CD4-positive, alpha-beta T cell treated with Interleukin-6 at 100 ng/mL for 8 hours (primary cell): ENCODE measurements around the gene WRAP53.
"Not testable (repeated sequence)": the region's sequence is repeated elsewhere in the genome, so short reads cannot be mapped to it uniquely, and the experiment has no call there.

Experiments
- DNase-seq: peaks from one replicate; pipeline ENCODE4 v3.0.0-alpha.2; 2020; ENCODE audit warnings: mixed read lengths, low spot score

WRAP53 gene

DNA sequence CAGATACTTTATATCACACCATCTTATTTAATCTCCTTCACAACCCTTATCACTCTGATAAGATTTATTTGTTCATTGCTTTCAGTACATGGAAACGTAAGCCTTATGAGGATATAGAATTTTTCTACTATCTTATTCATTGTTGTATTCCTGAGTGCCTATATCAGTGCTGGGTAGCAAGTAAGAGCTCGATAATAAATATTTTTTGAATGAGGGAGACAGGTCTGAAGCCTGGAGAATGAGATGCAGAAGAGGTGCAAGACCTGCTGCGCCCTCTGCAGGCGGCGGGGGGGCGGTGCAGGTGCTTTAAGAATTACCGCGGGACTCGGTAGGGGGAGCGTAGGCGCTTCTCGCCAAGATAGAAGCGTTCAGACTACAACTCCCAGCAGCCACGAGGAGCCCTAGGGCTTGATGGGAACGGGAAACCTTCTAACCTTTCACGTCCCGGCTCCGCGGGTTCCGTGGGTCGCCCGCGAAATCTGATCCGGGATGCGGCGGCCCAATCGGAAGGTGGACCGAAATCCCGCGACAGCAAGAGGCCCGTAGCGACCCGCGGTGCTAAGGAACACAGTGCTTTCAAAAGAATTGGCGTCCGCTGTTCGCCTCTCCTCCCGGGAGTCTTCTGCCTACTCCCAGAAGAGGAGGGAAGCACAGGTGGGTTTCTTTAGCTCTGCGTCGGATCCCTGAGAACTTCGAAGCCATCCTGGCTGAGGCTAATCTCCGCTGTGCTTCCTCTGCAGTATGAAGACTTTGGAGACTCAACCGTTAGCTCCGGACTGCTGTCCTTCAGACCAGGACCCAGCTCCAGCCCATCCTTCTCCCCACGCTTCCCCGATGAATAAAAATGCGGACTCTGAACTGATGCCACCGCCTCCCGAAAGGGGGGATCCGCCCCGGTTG is at the start of gene WRAP53:
Gene WRAP53 (plus strand): TSS at position 570 of the 900 bp plus-strand sequence. CDS start 172 bp downstream, at position 742.
- DNase-seq: peak; percentile 95

DNA sequence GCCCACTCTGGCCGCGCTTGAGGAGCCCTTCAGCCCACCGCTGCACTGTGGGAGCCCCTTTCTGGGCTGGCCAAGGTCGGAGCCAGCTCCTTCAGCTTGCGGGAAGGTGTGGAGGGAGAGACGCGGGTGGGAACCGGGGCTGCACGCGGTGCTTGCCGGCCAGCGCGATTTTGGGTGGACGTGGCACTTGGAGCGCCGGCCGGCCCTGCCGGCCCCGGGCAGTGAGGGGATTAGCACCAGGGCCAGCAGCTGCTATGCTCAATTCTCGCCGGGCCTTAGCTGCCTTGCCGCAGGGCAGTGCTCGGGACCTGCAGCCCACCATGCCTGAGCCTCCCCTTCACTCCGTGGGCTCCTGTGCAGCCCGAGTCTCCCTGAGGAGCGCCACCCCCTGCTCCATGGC is 47.5 kb upstream of the WRAP53 start:
- DNase-seq: no peak

DNA sequence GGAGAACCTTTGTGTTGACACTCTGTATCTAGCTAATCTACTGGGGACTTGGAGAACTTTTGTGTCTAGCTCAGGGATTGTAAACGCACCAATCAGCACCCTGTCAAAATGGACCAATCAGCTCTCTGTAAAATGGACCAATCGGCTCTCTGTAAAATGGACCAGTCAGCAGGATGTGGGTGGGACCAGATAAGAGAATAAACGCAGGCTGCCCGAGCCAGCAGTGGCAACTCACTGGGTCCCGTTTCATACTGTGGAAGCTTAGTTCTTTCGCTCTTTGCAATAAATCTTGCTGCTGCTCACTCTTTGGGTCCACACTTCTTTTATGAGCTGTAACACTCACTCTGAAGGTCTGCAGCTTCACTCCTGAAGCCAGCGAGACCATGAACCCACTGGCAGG is 46.6 kb upstream of the WRAP53 start:
- DNase-seq: not testable (repeated sequence)

DNA sequence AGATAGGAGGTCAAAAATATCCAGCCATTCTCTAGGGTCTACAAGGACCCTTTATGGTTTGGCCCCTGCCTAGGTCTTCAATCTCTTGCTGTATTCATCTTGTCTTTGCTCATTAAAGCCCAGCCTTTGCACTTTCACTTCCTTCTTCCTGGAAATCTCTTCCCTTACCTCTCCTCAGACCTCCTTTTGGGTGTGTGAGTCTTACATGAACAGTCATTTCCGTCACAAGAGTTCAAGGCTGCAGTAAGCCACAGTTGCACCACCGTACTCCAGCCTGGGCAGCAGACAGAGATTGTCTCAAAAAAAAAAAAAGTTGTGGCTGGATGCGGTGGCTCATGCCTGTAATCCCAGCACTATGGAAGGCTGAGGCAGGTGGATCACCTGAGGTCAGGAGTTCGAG is 43.5 kb upstream of the WRAP53 start:
- no peak for DNase-seq

DNA sequence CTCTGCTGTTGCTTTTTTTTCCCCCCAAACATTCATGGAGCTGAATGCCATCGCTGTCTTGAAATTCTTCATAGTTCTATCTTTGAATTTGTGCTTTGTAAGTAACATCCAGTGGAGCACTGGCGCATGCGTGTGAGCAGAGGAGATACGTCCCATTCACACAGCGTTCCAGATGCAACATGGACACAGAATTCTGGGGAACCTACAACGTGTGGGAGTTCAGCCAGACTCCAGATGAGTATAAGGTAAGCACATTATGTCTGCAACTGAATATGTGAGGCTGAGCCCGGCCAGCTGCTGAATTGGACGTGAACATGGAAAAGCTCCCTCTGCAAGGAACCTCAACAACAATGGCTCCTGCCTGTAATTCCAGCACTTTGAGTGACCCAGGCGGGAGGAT is 41.8 kb upstream of the WRAP53 start:
- no peak for DNase-seq

DNA sequence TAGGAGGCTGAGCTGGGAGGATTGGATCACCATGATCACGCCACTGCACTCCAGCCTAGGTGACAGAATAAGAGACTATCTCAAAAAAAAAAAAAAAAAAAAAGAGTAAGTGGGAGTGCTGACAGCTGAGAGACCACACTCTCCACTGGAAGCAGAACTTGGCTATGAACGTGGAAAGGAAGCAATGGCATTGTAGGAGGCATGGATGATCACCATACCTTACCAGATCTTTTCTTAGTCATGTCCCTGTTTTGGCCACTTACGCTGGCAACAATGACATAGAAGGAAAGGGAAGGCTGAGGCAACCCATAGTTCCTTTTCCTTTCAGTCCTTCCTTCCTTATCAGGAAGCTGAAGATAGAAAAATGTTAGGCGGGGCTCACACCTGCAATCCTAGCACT is 41.3 kb upstream of the WRAP53 start:
- DNase-seq: no peak

DNA sequence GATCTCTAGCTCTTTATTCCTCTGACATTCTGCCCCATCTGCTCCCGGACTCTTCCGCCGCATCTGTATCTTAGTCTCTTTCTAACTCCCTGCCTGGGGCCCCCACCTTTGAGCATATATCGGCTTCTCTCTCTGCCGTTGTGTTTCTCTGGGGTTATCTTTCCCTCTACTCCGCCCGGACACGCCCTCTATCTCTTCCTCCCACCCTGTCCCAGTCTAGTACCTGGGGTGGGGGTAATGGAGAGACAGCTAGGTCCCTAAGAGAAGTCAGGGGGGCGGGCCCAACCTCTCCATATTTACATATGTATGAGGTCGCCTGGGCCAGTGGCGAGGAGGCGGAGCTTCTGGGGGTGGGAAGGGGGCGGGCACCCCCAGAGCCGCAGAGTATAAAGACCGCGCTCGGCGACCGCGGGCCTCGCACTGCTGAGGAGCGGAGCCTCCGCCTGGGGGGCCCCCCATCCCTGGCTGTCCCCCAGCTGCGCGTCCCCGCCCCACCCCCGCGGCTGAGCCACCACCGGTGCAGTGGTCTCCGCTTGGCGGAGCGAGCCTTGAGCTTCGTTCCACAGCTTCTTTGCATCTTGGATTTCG is 37.7 kb upstream of the WRAP53 start, which contains the start of gene ATP1B2:
Gene ATP1B2 (plus strand): TSS at position 418 of the 588 bp plus-strand sequence. CDS start 593 bp downstream, outside the sequence.
- DNase-seq: peak; percentile 62

DNA sequence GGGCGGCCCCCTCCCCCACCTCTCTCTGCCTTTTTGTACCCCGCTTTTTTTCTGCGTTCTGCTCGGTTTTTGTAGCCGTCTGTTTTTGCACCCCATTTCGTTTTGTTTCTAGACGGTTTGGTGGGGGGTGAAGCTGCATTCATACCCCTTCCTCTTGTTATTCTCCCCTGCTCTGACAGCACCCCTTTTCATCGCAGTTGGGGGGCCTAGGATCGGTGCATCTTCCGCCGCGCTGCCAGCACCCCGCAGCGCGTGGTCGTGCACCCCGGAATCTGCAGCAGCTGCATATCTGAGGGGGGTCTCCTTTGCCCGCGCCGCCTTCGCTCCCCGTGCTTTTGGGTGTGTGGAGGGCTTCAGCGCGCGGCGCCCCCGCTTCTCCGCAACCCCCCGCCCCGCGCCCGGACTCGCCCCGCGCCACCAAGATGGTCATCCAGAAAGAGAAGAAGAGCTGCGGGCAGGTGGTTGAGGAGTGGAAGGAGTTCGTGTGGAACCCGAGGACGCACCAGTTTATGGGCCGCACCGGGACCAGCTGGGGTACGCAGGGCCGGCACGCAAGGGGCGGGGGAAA is 37.1 kb upstream of the WRAP53 start:
- no peak for DNase-seq

DNA sequence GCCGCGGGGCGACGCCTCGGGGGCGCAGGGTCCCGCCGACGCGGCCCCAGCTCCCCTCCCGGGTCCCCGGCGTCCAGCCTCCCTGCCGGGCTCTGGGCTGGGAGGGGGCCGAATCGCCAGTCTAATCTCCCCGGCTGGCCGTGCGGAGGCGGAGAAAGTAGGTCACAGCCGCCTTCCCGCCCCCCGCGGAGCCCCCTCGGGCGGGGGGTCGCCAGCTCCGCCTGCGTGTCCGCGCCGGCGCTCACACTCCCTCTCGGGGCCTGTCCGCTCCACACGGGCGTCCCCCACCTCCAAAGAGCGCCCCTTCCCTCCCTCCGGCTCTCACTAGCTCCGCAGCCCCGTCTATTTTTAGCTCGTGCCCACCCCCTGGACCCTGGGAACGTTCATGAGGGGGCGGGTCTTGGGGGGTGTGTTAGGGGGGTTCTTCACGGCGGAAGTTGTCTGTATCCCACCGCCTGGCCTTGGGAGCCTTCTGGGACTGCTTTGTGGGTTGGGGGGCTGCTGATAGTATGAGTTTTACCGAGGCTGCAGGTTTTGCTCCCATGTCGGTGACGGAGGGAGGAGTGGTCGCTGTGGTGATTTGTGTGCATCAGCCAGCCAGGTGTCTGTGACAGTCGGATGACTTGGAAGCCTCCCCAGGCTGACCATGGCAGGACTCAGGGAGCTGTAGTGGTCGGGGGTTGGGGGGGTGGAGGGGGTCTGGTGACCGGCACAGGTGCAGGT is 36.5 kb upstream of the WRAP53 start:
- no peak for DNase-seq

DNA sequence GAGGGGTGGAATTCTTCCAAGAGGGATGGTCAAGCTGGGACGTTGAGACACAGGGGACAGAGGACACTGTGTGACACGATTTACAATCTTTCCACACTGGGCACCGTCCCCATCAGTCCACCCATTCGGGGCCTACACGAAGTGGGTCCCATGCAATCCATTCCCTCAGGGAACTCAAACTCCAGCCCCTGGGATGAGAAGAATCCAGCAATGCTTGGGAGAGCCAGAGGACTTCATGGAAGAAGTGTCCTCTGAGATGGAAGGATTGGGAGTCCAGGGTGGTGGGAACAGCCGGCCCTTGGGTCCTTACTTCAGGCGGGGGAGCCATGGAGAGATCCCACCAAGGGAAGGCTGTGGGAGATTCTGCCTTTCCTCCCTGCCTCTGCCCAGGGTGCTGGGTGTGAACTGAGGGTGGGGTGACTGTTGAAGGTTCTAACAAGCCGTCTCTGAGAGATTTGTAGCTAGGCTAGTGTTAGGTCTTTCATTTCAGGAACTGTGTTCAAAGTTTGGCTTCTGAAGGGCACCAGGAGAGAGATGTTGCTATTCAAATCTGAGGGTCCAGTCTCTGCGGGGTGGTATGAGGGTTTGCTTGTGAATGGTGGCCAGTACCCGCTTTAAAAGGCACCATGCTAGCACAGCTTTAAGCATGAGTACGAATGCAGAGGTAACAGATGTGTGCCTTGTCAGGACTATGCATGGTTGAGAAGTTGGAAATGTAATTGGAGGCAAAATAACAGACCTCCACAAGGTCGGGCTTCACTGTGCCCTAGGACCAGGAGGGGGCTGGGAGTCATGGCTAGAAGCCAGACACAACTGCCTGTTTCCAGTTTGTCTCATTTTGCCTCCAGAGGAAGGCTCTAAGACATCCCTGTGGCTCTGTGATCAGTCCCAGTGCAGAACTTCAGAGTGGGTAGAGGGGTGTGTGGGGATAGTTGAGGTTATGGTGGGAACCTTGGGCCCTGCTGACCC is 35.6 kb upstream of the WRAP53 start:
- DNase-seq: no peak

DNA sequence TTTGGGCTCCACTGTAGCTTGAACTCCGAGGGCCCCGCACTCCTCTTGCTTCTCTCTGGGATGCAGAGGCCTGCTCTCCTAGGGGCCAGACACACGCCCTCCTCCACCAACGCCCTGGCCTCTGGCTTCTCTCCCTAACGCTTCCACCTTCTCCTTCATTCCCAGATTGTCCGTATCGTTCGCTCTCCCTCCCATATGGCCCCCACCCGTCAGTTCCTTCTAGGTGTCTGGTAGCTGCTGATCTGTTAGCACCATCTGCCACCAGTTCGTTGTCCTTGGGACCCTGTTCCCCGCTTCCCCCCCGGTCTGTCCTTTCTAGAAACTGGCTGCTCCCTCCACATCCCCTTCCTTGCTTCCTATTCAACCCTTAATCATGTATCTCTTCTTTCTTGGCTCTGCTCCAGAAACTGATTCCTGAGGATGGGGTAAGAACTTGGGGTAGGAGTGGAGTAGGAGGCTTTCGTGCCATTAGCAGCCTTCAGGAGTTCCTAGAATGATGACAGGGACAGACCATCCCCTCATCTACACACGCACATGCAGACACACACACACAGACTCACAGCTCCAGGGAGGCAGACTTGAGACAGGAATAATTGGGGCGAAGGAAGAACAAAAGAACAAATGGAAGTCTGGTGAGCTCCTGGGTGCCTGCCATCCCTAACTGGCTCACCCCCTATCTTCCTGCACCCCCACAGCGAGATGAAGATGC is 33.3 kb upstream of the WRAP53 start:
- no peak for DNase-seq

DNA sequence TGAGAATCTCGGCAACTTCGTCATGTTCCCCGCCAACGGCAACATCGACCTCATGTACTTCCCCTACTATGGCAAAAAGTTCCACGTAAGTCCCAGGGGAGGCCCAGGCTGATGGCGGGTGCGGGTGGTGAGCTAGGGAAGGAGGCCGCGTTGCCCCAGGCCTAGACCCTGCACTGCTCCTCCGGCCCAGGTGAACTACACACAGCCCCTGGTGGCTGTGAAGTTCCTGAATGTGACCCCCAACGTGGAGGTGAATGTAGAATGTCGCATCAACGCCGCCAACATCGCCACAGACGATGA is 32.8 kb upstream of the WRAP53 start:
- no peak for DNase-seq

DNA sequence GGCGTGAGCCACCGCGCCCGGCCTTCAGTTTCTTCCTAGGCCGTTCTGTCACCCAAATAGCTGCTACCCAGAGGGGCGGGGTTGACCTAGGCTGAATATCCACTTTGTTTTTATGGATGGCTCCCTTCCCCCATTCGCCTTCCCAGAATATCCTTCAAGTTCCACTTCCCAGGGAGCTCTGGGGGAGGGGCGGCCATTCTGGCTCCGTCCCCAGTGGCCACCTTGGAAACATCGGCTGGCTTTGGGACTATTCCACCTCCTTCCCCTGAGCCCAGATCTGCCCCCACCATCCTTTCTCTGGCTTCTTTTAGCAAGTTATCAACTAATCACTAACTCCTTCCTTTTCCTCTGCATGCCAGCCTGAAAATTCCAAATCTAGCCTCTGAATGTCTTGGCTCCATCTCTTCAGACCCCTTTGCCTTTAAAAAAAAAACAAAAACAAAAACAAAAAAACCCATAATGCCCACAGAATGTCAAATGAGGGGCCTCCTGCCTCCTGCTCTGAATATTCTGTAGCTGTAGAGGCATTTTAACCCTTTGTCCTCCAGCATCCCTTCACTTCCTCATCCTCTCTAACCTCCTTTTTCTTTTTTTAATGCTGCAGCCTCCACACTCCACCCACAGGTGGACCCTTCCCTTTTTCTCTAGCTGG is 31.2 kb upstream of the WRAP53 start:
- no peak for DNase-seq

DNA sequence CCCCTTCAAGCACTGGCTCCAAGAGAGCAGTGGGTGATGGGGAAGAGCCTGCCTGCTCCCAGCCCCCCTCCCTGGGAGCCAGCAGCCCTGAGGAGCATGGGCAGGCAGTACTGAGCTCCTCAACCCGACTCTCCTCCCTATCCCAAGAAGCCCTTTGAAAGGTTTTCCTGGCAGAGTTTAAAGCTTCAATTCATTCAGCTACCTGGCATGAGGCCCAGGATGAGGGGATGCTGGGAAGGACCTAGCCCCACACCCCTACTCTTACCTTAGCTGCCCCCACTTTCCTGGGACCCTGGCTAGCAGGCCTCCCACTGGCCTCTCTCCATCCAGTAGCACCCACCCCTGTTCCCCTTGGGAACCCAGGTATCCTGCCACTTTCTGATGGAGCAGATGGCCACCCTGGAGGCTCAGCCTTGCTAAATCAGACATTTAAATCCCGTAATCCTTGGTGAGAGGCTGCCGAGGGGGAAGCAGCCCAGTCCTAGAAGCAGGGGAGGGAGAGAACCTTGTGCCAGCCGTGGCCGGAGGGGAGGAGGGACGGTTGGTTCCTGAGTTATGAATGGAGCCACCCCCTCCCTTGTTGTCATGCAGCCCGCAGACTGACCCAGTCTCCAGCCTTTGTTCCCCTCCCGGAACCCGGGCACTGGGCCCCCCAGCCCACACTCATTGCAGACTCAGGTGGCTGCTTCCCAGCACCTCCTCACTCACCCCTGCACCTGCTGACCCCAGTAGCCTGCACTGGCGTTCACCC is 20.4 kb upstream of the WRAP53 start:
- DNase-seq: no peak

DNA sequence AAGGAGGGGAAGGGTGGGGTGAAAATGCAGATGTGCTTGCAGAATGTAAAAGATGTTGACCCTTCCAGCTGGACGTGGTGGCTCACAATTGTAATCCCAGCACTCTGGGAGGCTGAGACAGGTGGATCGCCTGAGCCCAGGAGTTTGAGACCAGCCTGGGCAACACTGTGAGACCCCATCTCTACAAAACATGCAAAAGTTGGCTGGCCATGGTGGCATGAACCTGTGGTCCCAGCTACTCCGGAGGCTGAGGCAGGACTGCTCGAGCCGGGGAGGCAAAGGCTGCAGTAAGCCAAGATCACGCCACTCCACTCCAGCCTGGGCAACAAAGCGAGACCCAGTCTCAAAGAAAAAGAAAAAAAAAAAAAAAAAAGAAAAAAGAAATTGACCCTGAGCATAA is 19.8 kb upstream of the WRAP53 start:
- DNase-seq: no peak

DNA sequence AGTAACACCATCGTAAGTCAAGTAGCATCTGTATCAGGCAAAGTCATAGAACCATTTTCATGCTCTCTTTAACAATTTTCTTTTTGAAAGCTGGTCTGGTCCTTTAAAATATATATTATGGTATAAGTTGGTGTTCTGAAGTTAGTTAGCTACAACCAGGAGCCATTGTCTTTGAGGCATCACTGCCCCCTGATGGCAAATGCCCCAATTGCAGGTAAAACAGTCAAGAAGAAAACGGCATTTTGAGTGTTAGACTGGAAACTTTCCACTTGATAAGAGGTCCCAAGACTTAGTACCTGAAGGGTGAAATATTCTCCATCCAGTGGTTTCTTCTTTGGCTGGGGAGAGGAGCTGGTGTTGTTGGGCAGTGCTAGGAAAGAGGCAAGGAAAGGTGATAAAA is 15.0 kb upstream of the WRAP53 start:
- DNase-seq: no peak

DNA sequence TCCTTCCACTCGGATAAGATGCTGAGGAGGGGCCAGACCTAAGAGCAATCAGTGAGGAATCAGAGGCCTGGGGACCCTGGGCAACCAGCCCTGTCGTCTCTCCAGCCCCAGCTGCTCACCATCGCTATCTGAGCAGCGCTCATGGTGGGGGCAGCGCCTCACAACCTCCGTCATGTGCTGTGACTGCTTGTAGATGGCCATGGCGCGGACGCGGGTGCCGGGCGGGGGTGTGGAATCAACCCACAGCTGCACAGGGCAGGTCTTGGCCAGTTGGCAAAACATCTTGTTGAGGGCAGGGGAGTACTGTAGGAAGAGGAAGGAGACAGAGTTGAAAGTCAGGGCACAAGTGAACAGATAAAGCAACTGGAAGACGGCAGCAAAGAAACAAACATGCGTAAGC is 13.3 kb upstream of the WRAP53 start:
- DNase-seq: no peak

DNA sequence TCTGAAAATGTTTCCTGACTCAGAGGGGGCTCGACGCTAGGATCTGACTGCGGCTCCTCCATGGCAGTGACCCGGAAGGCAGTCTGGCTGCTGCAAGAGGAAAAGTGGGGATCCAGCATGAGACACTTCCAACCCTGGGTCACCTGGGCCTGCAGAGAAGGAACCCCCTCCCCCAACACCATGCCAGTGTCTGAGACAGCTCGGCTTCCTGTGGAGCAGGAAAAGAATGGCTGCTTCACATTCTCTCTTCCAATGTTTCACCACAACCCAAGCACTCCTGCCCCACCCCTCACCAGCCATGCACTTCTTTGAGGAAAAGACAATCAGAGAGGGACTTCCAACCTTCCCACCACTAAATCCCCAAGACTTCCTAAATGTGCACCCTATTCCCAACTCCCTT is 11.7 kb upstream of the WRAP53 start:
- DNase-seq: no peak

DNA sequence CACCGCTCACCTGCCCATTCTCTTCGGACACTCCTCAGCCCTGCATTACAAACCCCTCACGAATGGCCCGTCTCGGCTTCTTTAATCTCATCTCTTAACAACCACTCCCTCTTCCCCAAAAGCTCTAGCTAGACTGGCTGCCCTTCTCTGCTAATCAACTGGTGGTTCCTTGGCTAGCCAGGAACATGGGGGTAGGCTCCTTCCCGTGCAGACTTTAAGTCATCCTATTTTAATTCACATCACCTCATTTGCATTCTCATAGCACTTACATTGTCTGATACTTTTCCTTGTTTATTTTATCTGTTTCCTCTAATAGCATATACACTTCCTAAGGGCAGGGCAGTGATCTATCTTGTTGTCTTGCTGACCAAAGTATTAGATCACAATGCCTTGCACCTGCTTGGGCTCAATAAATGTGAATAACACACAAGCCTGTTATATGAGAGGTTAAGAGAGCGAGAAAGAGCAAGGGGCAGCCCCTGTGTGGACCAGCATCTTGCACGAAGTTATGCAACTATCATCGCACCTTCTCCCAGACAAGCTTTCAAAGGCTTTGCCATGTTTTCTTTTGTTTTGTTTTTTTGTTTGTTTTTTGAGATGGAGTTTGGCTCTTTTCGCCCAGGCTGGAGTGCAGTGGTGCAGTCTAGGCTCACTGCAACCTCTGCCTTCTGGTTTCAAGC is 10.7 kb upstream of the WRAP53 start:
- DNase-seq: no peak
